ENCODE measurements around the gene KRTAP1-5.
"Not testable (repeated sequence)": the region's sequence is repeated elsewhere in the genome, so short reads cannot be mapped to it uniquely, and the experiment has no call there.

Gene KRTAP1-5, protein sequence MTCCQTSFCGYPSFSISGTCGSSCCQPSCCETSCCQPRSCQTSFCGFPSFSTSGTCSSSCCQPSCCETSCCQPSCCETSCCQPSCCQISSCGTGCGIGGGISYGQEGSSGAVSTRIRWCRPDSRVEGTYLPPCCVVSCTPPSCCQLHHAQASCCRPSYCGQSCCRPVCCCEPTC

GRCh38 chr17:41026715-41027471 lies at the start of gene KRTAP1-5:
Gene KRTAP1-5, minus strand, starts transcription at chr17:41027208. Its CDS starts 53 bp downstream, at chr17:41027155.
- DNase-seq (ENCODE audit: low read depth), result peak; percentile 32

DNA sequence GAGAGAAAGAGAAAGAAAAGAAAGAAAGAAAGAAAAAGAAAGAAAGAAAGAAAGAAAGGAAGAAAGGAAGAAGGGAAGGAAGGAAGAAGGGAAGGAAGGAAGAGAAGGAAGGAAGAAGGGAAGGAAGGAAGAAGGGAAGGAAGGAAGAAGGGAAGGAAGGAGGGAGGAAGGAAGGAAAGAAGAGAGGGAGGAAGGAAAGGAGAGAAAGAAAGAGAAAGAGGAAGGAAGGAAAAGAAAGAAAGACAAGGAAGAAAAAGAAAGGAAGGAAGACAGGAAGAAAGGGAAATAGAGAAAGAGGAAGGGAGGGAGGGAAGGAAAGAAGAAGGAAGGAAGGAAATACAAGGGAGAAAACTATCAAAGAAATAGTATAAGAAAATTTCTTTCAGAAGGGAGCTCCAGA lies 49.8 kb upstream of the KRTAP1-5 start:
- no peak for DNase-seq (ENCODE audit: low read depth)

DNA sequence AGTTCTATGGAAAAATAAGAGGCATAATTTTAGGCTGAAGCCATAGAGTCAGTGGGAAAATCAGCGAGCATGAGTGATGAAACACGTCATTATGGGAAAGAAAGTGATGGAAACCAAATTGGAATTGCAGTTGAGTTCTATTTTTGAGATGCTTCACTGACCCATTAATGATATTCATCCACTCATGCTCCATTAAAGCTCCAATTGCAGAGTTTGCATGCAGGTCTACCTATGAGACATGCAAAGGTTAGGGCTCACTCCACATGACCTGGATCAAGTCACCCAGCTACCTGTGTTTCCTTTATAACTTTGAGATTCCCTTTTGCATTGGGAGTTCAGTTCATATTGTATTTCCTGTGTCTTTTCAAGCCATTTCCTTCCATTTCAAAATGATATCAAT lies 46.7 kb upstream of the KRTAP1-5 start:
- no peak for DNase-seq (ENCODE audit: low read depth)

GRCh38 chr17:41071606-41072360 lies 44.8 kb upstream of the KRTAP1-5 start:
- no peak for DNase-seq (ENCODE audit: low read depth)

- no peak for DNase-seq (ENCODE audit: low read depth)
Observed at GRCh38 chr17:41069031-41069430, 42.0 kb upstream of the KRTAP1-5 start.

- peak; percentile 59 for DNase-seq (ENCODE audit: low read depth)
Observed at GRCh38 chr17:41067281-41067680, 40.3 kb upstream of the KRTAP1-5 start.

GRCh38 chr17:41065829-41066624 lies 39.0 kb upstream of the KRTAP1-5 start, which contains the start of gene KRTAP2-4:
Gene KRTAP2-4, minus strand, starts transcription at chr17:41065879. Its CDS starts 34 bp downstream, at chr17:41065845.
- no peak for DNase-seq (ENCODE audit: low read depth)

GRCh38 chr17:41065016-41065689 lies 38.1 kb upstream of the KRTAP1-5 start:
- not testable (repeated sequence) for DNase-seq (ENCODE audit: low read depth)

DNA sequence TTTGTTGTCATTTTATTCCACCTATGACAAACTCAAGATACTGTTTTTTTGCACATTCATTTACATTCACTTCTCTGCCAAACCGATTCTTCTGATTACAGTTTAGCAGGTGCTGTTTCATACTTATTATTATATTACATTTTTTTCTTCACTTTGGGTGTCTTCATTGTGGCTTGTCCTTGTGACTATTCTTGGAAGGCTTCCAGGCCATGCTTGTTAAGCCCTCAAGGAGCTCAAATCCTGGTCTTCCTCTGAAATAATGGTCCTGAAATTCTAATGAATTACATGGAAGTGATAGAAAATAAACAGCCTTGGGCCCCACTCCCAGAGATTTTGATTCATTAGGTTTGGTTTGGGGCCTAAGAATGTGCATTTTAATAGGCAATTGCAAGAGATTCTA lies 37.3 kb upstream of the KRTAP1-5 start:
- no peak for DNase-seq (ENCODE audit: low read depth)

DNA sequence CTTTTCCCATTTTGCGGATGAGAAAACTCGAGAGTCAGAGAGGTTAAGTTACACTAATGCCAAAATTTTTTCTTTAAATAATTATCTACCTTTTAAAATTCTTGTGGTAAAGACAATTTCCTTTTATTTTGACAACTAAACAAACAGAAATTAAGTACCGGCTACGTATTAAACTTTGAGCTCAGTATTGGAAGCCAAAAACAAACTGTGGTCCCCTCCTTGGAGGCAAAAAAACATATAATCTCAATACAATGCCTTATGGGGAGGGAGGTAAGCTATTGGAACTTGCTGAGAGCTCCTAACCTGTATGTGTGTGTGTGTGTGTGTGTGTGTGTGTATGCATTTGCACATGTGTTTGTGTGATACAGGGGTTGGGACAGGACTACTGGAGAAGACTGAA lies 36.4 kb upstream of the KRTAP1-5 start:
- DNase-seq (ENCODE audit: low read depth), result no peak

DNA sequence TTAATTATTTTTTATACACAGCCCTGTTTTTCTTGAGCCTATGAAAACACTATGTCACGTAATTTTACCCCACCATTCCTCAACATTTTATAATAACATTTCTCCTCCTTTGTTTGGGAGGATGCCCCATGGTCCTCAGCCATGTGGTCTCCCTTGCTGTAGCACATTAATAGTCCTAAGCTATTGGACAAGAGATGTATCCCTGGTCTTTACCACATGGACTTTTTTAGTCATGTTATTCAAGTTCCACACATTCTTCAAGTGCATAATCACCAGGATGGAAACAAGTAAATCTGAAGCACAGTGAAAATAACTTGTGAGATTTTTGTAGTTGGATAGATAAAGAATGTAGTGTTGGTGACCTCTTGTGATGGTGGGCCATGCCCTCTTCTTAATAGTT lies 35.0 kb upstream of the KRTAP1-5 start:
- peak; percentile 75 for DNase-seq (ENCODE audit: low read depth)

GRCh38 chr17:41060052-41060604 lies 33.1 kb upstream of the KRTAP1-5 start, which contains the start of gene KRTAP2-3:
Gene KRTAP2-3, minus strand, starts transcription at chr17:41060114. Its CDS starts 64 bp downstream, at chr17:41060050.
- DNase-seq (ENCODE audit: low read depth), result peak; percentile 54

DNA sequence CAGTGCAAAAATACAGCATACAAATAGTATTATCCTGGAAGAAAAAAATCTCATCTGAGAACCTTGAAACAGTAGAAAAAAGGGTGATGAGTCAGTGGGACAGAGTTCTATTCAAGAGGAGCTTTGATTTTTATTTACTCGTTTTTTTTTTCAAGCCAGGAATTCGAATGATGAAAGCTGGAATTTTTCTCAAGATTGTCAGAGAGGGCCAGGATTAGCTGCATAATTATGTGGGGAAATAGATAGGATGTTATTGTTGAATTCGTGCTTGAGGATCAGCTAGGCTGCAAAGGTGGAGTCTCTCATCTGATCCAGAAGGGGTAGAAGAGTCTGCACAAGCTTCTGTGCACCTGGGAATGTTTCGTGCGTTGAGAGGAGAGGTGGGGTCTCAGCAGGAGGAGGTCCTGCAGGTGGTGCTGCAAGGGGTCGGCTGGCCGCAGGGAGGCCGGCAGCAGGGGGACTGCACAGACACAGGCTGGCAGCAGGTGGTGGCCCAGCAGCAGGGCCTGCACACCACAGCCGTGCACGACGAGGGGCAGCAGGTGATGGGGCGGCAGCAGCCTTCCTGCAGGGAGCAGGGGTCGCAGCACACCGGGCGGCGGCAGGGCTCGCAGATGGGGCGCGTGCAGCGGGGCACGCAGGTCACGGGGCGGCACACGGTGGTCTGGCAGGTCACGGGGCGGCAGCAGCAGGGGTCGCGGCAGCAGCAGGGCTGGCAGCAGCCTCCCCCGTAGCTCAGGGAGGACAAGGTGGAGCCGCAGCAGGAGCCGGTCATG lies 32.5 kb upstream of the KRTAP1-5 start:
- not testable (repeated sequence) for DNase-seq (ENCODE audit: low read depth)

- DNase-seq (ENCODE audit: low read depth), result no peak
Observed at GRCh38 chr17:41058741-41059140, 31.7 kb upstream of the KRTAP1-5 start.

DNA sequence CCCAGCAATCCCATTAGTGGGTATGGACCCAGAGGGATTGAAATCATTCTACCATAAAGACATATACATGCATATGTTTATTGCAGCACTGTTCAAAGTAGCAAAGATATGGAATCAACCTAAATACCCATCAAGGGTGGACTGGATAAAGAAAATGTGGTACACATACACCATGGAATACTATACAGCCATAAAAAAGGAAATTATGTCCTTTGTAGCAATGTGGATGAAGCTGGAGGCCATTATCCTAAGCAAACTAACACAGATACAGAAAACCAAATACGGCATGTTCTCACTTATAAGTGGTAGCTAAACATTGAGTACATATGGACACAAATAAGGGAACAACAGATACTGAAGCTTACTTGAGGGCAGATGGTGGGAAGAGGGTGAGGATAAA lies 30.5 kb upstream of the KRTAP1-5 start:
- DNase-seq (ENCODE audit: low read depth), result no peak

DNA sequence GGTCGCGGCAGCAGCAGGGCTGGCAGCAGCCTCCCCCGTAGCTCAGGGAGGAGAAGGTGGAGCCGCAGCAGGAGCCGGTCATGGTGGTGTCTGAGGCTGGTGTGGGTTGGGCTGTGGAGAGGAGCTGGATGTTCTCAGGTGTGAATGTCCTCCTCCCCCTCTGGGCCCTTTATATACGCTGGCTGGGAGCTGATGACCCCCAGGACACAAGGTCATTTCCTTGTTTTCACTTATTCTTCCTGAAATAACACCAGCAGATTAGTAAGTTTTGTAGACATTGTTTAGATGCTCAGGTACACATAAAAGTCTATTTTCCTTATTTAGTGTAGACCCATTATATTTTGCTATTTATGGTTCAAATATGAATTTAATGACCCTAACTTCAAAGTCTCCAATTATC lies 28.1 kb upstream of the KRTAP1-5 start, which contains the start of gene KRTAP2-2:
Gene KRTAP2-2, minus strand, starts transcription at position 101 of the 400 bp plus-strand sequence. Its CDS starts 19 bp downstream, at position 82.
- not testable (repeated sequence) for DNase-seq (ENCODE audit: low read depth)

GRCh38 chr17:41054556-41054955 lies 27.5 kb upstream of the KRTAP1-5 start:
- DNase-seq (ENCODE audit: low read depth), result not testable (repeated sequence)

DNA sequence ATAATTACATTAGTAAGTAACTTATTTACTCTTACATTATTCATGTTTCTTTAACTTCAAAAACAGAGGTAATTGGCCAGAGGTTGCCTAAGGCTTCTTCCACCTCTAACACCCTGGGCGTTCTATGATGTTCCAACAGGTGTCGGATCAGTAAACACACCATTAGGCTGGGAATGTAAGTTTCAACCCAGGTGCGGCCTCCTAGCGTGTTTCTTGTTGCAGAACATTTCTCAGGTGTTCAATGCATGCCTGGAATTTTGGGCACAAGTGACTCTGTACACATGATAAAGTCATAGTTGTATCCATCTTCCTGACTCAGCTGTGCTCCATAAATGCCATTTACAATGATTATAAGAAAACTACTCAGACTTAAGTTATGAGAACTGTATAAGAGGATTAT lies 27.0 kb upstream of the KRTAP1-5 start:
- no peak for DNase-seq (ENCODE audit: low read depth)

DNA sequence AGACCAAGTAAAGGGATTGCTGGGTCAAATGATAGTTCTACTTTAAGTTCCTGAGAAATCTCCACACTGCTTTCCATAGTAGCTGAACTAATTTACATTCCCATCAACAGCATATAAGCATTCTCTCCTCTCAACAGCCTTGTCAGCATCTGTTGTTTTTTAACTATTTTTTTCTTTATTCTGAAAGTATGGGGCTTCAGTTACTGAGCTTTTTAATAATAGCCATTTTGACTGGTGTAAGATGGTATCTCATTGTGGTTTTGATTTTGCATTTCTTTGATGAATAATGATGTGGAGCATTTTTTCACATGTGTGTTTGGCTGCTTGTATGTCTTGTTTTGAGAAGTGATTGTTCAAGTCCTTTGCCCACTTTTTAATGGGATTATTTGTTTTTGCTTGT lies 25.6 kb upstream of the KRTAP1-5 start:
- no peak for DNase-seq (ENCODE audit: low read depth)

DNA sequence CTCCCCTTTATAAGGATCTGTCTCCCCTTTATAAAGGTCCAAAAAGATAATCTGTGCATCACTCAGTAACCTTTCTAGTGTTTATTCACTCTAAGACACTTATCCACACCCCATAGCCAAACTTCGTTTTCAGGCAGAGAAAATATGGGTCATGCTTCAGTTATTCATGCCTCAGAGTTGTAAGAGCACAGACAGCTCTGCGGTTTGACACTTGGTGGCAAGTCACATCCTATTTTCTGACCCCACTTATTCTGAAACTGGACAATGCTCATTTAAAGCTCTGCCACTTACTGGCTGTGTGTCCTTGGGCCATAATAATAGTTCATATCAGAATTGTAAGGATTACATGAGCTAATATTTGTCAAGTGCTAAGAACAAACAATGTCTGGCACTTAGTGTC lies 22.1 kb upstream of the KRTAP1-5 start:
- DNase-seq (ENCODE audit: low read depth), result no peak
